ENCODE measurements around the gene OOSP1. TPM values are rescaled to one million over a fixed set of nuclear protein-coding genes. Genes with fewer than 3 reads are reported as not detected.
"Not testable (repeated sequence)": the region's sequence is repeated elsewhere in the genome, so short reads cannot be mapped to it uniquely, and the experiment has no call there.

The OOSP1 gene
- polyA plus RNA-seq, 1 donor (not counting 4 experiments of a cell fraction or from before 2014, with no cell fraction given), result not detected

- Histone ChIP-seq H4K20me1 (ENCODE audit: control insufficient read depth, extremely low read depth, insufficient read depth, low read length) (no peaks in the 10 kb centered on the region), H3K79me2 (ENCODE audit: control insufficient read depth, insufficient read depth, low read length) (no peaks in the 10 kb centered on the region), H3K27me3 (ENCODE audit: control insufficient read depth, extremely low read depth, insufficient read depth, low read length) (no peaks in the 10 kb centered on the region), H3K9me3 (ENCODE audit: control insufficient read depth, low read depth, low read length) (no peaks in the 10 kb centered on the region), H3K4me2 (ENCODE audit: control insufficient read depth, extremely low read depth, insufficient read depth, low read depth, low read length) (no peak overlapping the region), H3K9me1 (ENCODE audit: control insufficient read depth, extremely low read depth, insufficient read depth, low read length) (no peaks in the 10 kb centered on the region), H3K4me1 (ENCODE audit: control insufficient read depth, extremely low read depth, insufficient read depth, low read length) (peaks cover 13% of the 10 kb centered on the region), H3K27ac (ENCODE audit: control insufficient read depth, insufficient read depth, low read length) (peak overlapping the region; percentile 63), H2AFZ (ENCODE audit: control insufficient read depth, low read length) (no peak overlapping the region), H3K36me3 (ENCODE audit: control insufficient read depth in 2 of 2, extremely low read depth in 1 of 2, insufficient read depth in 2 of 2, low read length in 2 of 2) (no peaks in the 10 kb centered on the region), H3K4me3 (ENCODE audit: control insufficient read depth in 2 of 3, extremely low read depth in 1 of 3, insufficient read depth in 2 of 3, low read depth in 1 of 3, low read length in 3 of 3) (no peak overlapping the region), H3K9ac (ENCODE audit: control insufficient read depth, extremely low read depth, insufficient read depth, low read length) (peak overlapping the region; percentile 22)
- TF ChIP-seq EZH2 (IDR thresholded peaks at IDR 0.05; ENCODE audit: low read length), result no peak
- no peak for DNase-seq (ENCODE audit: low read depth, low spot score)
- dilution Hi-C loops (cut with MboI; ENCODE audit: extremely low pct_ligation_motif_present, low sequenced_read_pairs), result no loop called here
- FAIRE-seq, result peak; percentile 49
Measured at GRCh38 chr11:59900366-59901126, 37.7 kb upstream of the OOSP1 start.

DNA sequence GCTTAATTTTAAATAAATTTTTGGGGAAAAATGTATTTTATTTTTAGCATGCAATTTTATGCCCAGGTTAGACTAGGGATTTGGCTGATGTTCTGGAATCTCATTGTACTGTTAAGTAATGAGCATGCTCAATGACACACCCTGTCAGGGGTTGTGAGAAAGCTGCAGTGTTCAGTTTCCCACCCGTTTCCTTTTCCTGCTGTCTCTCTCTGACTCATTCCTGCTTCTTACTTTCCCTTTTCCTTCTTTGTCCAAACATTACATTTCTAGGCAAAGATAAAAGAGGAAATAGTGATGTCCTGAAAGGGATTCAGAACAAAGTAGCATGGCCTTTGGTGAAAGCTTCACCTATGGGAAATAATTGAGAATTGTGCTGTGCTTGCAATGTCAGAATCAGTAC, 36.9 kb upstream of the OOSP1 start:
- Histone ChIP-seq H3K4me3 (ENCODE audit: control insufficient read depth in 2 of 3, extremely low read depth in 1 of 3, insufficient read depth in 2 of 3, low read depth in 1 of 3, low read length in 3 of 3) (peak overlapping the region in 2 of 3 experiments; percentile 40 to 55), H3K4me1 (ENCODE audit: control insufficient read depth, extremely low read depth, insufficient read depth, low read length) (peaks cover 13% of the 10 kb centered on the region), H4K20me1 (ENCODE audit: control insufficient read depth, extremely low read depth, insufficient read depth, low read length) (no peaks in the 10 kb centered on the region), H3K27me3 (ENCODE audit: control insufficient read depth, extremely low read depth, insufficient read depth, low read length) (no peaks in the 10 kb centered on the region), H3K9me1 (ENCODE audit: control insufficient read depth, extremely low read depth, insufficient read depth, low read length) (no peaks in the 10 kb centered on the region), H3K4me2 (ENCODE audit: control insufficient read depth, extremely low read depth, insufficient read depth, low read depth, low read length) (peak overlapping the region; percentile 76), H3K9ac (ENCODE audit: control insufficient read depth, extremely low read depth, insufficient read depth, low read length) (peak overlapping the region; percentile 54), H3K9me3 (ENCODE audit: control insufficient read depth, low read depth, low read length) (no peaks in the 10 kb centered on the region), H3K79me2 (ENCODE audit: control insufficient read depth, insufficient read depth, low read length) (no peaks in the 10 kb centered on the region), H2AFZ (ENCODE audit: control insufficient read depth, low read length) (peak overlapping the region; percentile 58), H3K27ac (ENCODE audit: control insufficient read depth, insufficient read depth, low read length) (peak overlapping the region; percentile 63), H3K36me3 (ENCODE audit: control insufficient read depth in 2 of 2, extremely low read depth in 1 of 2, insufficient read depth in 2 of 2, low read length in 2 of 2) (no peaks in the 10 kb centered on the region)
- dilution Hi-C loops (cut with MboI; ENCODE audit: extremely low pct_ligation_motif_present, low sequenced_read_pairs), result no loop called here
- peak; percentile 88 for FAIRE-seq
- DNase-seq (ENCODE audit: low read depth, low spot score), result no peak
- TF ChIP-seq, protein P1, sequence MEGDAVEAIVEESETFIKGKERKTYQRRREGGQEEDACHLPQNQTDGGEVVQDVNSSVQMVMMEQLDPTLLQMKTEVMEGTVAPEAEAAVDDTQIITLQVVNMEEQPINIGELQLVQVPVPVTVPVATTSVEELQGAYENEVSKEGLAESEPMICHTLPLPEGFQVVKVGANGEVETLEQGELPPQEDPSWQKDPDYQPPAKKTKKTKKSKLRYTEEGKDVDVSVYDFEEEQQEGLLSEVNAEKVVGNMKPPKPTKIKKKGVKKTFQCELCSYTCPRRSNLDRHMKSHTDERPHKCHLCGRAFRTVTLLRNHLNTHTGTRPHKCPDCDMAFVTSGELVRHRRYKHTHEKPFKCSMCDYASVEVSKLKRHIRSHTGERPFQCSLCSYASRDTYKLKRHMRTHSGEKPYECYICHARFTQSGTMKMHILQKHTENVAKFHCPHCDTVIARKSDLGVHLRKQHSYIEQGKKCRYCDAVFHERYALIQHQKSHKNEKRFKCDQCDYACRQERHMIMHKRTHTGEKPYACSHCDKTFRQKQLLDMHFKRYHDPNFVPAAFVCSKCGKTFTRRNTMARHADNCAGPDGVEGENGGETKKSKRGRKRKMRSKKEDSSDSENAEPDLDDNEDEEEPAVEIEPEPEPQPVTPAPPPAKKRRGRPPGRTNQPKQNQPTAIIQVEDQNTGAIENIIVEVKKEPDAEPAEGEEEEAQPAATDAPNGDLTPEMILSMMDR (optimal IDR thresholded peaks at IDR 0.05 in 1 of 3, IDR thresholded peaks at IDR 0.05 in 1 of 3, conservative IDR thresholded peaks at IDR 0.05 in 1 of 3; ENCODE audit: extremely low read depth in 1 of 3, insufficient read depth in 2 of 3, low read length in 3 of 3), result no peak
- no peak for TF ChIP-seq EZH2 (IDR thresholded peaks at IDR 0.05; ENCODE audit: low read length)

DNA sequence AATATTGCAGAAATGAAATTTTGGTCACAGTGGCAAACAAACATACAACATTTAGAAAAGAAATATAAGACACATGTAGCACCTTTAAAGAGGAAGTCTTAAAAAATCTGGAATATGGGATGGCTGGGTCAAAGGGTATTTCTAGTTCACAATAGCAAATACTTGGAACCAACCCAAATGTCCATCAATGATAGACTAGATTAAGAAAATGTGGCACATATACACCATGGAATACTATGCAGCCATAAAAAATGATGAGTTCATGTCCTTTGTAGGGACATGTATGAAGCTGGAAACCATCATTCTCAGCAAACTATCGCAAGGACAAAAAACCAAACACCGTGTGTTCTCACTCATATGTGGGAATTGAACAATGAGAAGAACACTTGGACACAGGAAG, 34.7 kb upstream of the OOSP1 start:
- H2AFZ ChIP-seq (ENCODE audit: control insufficient read depth, low read length); H3K9me1 ChIP-seq (ENCODE audit: control insufficient read depth, extremely low read depth, insufficient read depth, low read length); H3K4me2 ChIP-seq (ENCODE audit: control insufficient read depth, extremely low read depth, insufficient read depth, low read depth, low read length); H3K4me3 ChIP-seq (ENCODE audit: control insufficient read depth in 2 of 3, extremely low read depth in 1 of 3, insufficient read depth in 2 of 3, low read depth in 1 of 3, low read length in 3 of 3); H4K20me1 ChIP-seq (ENCODE audit: control insufficient read depth, extremely low read depth, insufficient read depth, low read length); FAIRE-seq; H3K9me3 ChIP-seq (ENCODE audit: control insufficient read depth, low read depth, low read length); dilution Hi-C loops (cut with MboI; ENCODE audit: extremely low pct_ligation_motif_present, low sequenced_read_pairs); DNase-seq (ENCODE audit: low read depth, low spot score); H3K27me3 ChIP-seq (ENCODE audit: control insufficient read depth, extremely low read depth, insufficient read depth, low read length); H3K79me2 ChIP-seq (ENCODE audit: control insufficient read depth, insufficient read depth, low read length); H3K36me3 ChIP-seq (ENCODE audit: control insufficient read depth in 2 of 2, extremely low read depth in 1 of 2, insufficient read depth in 2 of 2, low read length in 2 of 2); H3K9ac ChIP-seq (ENCODE audit: control insufficient read depth, extremely low read depth, insufficient read depth, low read length); H3K27ac ChIP-seq (ENCODE audit: control insufficient read depth, insufficient read depth, low read length): not testable (repeated sequence)
- H3K4me1 ChIP-seq (ENCODE audit: control insufficient read depth, extremely low read depth, insufficient read depth, low read length), result peaks cover 13% of the 10 kb centered on the region

Data from keratinocyte (primary cell).